ENCODE results near the gene EFHC1.
"Not testable (repeated sequence)": the region's sequence is repeated elsewhere in the genome, so short reads cannot be mapped to it uniquely, and the experiment has no call there.

Gene EFHC1

GRCh38 chr6:52419809-52420667 lies at the start of gene EFHC1:
EFHC1 (plus strand) TSS chr6:52420342; CDS start chr6:52420411, 69 bp downstream.
- peak; percentile 98 to 99 (median 99) for DNase-seq

- no peak for DNase-seq
Measured at GRCh38 chr6:52371656-52372191, 48.4 kb upstream of the EFHC1 start.

DNA sequence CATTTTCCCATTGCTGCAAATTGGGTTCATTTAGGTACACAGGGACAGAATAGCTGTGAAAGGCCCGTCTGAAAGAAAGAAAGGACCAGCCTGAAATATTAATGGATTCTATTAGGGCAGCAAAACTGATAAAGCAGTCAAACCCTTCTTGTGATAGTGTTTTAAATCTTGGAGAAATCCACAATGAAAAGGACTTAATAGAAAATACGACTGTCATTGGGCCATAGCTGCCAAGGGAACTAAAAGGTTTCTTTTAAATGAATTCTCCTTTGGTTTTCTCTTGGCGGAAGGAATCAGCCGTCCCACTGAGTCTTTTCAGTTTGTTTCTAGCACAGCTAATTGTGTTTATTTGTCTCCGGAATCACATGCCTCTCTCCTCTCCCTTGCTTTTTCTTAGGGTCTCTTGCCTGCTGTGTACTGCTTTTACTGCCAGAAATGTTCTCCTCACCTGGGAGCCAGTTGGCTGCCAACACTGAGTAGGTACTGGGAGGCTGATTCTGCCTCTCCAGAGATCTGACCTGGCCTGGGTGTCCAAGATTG lies 46.9 kb upstream of the EFHC1 start:
- no peak for DNase-seq

DNA sequence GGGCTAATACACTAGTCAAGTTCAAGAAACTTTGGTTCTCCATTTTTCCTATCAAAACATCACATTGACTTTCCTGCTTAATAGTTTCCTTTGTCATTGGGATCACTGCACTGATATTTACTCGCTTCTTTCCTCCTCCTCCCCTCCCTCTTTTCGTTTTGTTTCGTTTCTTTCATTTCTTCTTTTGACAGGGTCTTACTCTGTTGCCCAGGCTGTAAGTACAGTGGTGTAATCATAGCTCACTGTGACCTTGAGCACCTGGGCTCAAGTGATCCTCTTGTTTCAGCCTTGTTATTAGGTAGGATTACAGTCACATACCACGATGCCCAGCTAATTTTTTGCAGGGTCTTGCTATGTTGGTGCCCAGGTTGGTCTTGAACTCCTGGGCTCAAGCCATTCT lies 45.9 kb upstream of the EFHC1 start:
- no peak for DNase-seq

DNA sequence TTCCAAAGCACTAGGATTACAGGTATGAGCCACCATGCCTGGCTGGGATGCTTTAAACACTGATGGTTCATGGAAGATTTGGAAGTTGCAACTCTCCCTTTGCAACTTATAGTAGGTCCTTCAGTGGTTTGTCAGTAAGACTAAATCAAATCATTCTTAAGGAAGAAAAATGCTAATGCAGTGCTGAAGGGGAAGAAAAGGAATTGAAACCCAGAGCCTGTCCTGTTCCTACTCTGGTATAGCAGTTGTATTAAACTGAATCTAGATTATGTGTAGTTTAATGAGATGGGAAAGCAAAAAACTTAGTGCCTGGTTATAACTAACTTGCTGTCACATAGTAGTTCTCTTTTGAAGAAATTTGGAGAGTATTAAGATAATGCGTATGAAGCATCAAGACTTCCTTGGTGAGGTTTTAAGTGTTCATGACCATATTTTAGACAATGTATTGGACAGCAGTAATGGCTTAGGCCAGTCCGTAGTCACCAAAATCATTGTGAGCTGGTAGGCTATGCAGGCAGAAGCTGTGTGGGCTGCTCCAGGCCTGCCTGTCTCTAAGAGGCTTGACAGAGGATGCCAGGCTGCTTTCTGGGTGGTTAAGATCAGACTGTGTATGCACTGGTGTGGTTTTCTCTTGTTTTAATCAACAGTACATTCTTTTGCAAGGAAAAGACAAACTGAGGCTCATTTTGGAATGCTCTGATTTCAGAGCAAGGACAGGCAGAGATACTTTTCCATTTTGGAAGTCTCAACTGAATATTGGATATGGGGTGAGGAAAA lies 44.2 kb upstream of the EFHC1 start:
- no peak for DNase-seq

DNA sequence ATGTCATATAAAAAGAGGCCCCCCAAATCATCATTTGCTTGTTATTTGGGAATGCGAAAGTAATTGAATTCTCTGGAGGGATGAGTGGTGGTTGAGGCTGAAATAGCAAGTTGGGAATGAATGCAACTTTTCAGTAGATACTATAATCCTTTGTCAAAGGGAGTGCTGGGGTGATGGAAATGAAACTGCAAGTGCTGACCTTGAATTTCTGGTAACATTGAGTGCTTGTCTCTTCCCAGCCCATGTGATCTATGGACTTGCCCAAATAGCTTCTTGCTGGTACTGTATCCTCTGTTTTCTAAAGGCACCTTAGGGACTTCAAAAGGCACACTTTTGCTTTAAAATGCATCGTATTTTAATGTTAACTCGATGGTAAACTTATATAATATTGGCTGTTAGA lies 43.4 kb upstream of the EFHC1 start:
- DNase-seq = no peak

- DNase-seq = no peak
Measured at GRCh38 chr6:52377538-52378221, 42.5 kb upstream of the EFHC1 start.

DNA sequence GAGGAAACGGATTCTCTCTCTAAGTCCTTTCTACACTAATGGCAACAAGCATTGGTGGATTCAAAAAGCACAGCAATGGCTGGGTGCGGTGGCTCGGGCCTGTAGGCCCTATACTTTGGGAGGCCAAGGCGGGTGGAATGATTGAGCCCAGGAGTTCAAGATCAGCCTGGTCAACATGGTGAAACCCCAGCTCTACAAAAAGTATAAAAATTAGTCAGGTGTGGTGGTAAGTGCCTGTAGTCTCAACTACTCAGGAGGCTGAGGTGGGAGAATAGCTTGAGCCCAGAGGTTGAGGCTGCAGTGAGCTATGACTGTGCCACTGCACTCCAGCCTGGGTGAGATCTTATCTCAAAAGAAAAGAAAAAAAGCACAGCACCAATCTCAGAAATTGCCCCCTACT lies 38.9 kb upstream of the EFHC1 start:
- no peak for DNase-seq

DNA sequence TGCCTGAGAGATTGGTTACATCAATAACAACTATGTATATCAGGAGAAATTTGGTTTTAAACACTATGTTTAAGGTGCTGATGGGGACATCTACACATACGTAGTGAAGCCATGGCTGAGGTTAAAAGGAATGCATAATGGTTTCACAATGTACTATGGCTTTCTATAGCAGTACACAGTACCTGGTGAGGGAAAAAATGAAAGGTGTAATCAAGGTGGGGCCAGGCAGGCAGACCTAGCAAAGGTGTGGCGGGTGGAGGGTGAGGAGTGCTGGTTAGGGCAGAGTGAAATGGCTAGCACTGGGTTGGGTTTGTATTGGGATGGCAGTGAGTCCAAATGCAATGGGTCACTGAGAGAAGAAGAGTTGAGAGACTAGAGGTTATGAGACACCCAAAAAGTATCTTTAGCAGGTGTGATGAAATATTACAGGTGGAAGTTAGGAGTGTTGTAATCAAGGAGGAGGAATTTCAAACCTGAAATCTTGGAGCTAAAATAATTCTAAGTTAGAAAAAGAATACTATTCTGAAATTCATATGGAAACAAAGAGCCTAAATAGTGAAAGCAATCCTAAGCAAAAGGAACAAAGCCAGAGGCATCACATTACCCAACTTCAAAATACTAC lies 35.9 kb upstream of the EFHC1 start:
- DNase-seq = no peak

DNA sequence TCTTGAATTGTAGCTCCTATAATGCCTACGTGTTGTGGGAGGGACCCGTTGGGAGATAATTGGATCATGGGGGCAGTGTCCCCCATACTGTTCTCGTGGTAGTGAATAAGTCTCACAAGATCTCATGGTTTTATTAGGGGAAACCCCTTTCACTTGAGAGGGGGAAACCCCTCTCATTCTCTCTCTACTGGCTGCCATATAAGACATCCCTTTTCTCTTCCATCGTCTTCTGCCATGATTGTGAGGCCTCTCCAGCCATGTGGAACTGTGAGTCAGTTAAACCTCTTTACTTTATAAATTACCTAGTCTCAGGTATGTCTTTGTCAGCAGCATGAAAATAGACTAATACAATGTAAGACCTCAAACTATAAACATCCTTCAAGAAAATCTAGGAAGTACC lies 35.1 kb upstream of the EFHC1 start:
- DNase-seq = no peak

DNA sequence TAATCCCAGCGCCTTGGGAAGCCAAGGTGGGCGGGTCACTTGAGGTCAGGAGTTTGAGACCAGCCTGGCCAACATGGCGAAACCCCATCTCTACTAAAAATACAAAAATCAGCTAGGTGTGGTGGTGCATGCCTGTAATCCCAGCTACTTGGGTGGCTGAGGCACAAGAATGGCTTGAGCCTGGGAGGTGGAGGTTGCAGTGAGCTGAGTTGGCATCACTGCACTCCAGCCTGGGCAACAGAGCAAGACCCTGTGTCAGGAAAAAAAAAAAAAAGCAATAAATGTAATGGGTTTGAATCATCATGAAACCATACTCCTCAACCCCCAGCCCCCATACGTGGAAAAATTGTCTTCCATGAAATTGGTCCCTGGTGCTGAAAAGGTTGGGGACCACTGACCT lies 32.0 kb upstream of the EFHC1 start:
- DNase-seq = not testable (repeated sequence)

- DNase-seq = peak in 1 of 3 experiments; percentile 12
Measured at GRCh38 chr6:52388790-52389189, 31.4 kb upstream of the EFHC1 start.

- DNase-seq = no peak
Measured at GRCh38 chr6:52389264-52389625, 30.9 kb upstream of the EFHC1 start.

DNA sequence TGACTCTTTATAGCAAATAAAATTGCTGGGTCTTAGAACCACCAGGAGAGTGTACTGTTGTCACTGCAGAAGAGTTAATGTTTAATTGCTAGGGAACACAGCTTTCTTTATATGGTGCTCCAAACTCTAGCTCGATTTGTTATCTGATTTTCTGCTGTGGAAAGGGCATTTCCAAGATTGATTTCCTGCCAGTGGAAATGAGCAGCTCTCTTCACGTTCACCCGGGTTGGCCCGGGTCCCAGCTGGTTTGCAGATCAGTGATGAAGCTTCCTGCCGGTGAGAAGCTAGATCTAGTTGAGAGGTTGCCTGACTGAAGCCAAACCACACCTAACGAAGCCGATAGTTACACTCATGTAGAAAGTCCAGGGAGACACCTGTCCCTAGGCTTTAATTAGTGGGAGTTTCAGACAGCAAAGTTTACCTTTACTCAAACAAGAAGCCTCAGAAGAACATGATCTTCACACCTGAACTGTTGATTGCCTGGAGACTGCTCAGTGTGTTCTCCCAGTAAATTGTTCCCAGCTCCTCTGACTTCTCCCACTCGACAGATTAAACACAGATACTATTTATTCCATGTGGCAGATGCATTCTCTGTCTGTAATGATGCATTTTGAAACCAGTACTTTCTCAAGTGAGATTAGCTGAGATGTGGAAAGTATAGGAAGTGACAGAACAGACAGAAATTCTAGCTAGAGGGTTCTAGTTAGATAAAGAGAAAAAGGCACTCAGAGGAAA lies 30.3 kb upstream of the EFHC1 start:
- DNase-seq = peak in 2 of 3 experiments; percentile 16 to 28

DNA sequence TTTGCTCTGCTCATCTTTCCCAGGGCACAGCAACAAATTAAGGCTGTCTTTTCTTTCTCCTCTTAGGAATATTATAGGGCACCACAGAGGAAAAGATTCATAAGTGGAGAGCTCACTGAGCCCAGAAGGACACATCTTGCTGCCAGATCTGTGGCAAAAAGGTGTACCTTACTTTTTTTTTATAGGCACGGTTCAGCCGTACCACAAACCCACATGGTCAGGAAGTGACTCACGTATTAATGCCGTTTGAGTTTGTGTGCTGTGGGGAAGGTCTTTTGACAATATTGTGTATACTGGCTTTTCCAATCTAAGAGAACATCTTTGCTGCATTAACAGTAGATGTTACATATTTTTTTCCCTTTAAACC lies 29.8 kb upstream of the EFHC1 start:
- peak in 2 of 3 experiments; percentile 16 to 28 for DNase-seq

DNA sequence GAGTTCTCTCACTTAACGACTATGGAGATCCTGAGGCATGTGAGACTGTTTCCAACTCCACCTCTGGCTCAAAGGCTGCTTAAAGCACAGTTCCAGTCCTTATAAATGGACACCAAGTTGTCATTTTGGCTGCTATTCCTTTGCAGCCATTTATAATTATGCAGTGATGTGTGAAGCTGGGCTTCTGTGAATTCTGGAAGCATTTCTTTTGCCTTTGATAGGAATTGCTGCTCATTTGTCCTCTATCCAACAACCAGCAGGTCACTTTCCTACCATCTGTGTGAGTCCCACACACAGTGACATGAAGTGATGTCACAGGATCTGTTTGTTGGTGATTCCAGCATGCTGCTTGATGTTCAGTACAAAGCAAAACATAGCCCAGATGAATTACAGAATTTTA lies 28.5 kb upstream of the EFHC1 start:
- DNase-seq = no peak

- DNase-seq = no peak
Measured at GRCh38 chr6:52392944-52393343, 27.2 kb upstream of the EFHC1 start.

DNA sequence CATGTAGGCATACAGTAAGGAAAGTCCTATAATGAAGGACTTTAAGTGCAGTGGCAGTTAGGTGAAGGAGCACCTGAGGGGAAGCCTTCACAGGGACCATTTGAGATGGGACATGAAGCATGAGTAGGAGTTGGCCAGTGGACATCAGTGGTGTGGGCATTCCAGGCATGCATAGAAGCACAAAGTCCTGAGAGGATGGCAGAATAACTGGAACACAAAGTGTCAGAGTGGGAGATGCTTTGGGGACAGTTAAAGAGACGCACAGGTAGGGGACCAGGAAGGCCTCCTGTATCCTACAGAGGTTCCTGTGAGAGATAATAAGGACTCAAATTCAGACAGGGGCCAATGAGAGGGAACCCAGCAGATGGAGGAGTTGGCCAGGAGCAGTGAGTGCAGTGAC lies 26.4 kb upstream of the EFHC1 start:
- DNase-seq = no peak

DNA sequence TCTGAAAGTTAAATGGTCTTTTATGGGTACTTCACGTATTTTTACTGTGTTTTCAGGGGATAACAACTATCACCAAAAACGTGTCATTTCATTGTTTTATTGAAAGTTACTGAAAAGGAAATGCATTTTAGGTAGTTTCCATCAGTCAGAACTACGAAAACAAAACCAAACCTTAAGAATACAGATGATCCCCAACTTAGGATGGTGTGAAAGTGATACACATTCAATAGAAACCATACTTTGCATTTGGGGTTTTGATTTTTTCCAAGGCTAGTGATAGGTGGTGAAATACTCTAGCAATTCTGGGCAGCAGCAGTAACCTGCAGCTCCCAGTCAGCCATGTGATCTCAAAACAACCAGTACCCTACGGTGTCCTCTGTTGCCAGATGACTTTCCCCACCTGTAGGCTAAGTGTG lies 25.9 kb upstream of the EFHC1 start:
- DNase-seq = no peak

GRCh38 chr6:52395969-52396368 lies 24.2 kb upstream of the EFHC1 start:
- peak in 1 of 3 experiments; percentile 34 for DNase-seq

GRCh38 chr6:52399511-52400312 lies 20.4 kb upstream of the EFHC1 start:
- DNase-seq = peak; percentile 5 to 68 (median 19)

Measured in NCI-H1417 (cell line).